HepG2 (cell line): Measurements from ENCODE around the gene APLP1. TPM values are rescaled to one million over a fixed set of nuclear protein-coding genes. Genes with fewer than 3 reads are reported as not detected.
A peak's percentile ranks its signal among the peaks of the same experiment; 100 is the strongest.

ENCODE experiments used
- ARID5B ChIP-seq: IDR thresholded peaks from 2 replicates; pipeline ENCODE4 v1.4.0; 2020; ENCODE audit warnings: mild to moderate bottlenecking, missing genetic modification reagents
- E2F5 ChIP-seq: sonication (generic); formaldehyde crosslinking; conservative IDR thresholded peaks from 2 replicates; pipeline ENCODE4 v1.4.0; 2020; ENCODE audit warnings: missing genetic modification reagents
- HNF1B ChIP-seq: sonication (generic); formaldehyde crosslinking; IDR thresholded peaks from 2 replicates; pipeline ENCODE4 v1.5.1; 2020; ENCODE audit warnings: mild to moderate bottlenecking, moderate library complexity, missing genetic modification reagents
- IKZF4 ChIP-seq: sonication (generic); formaldehyde crosslinking; IDR thresholded peaks from 2 replicates; pipeline ENCODE4 v1.5.1; 2020; ENCODE audit warnings: borderline replicate concordance, mild to moderate bottlenecking, low read depth, missing genetic modification reagents; ENCODE audit errors: not compliant biosample characterization
- MATR3 ChIP-seq: sonication (generic); formaldehyde crosslinking; IDR thresholded peaks from 2 replicates; pipeline ENCODE4 v1.4.0; 2020; ENCODE audit warnings: missing genetic modification reagents
- MED8 ChIP-seq: sonication (generic); formaldehyde crosslinking; IDR thresholded peaks from 2 replicates; pipeline ENCODE4 v1.8.1; 2023; ENCODE audit warnings: mild to moderate bottlenecking, missing genetic modification reagents; ENCODE audit not compliant: insufficient replicate concordance
- MLXIP ChIP-seq: sonication (generic); formaldehyde crosslinking; IDR thresholded peaks from 2 replicates; pipeline ENCODE4 v1.9.0; 2021; ENCODE audit warnings: missing genetic modification reagents, borderline replicate concordance
- MXD3 ChIP-seq: IDR thresholded peaks from 2 replicates; pipeline ENCODE4 v1.6.1; 2016; ENCODE audit warnings: mild to moderate bottlenecking, missing biosample characterization, missing genetic modification reagents
- MYNN ChIP-seq: sonication (generic); formaldehyde crosslinking; IDR thresholded peaks from 2 replicates; pipeline ENCODE4 v1.4.0; 2020; ENCODE audit warnings: mild to moderate bottlenecking, low read depth, missing genetic modification reagents
- PHF21A ChIP-seq: sonication (generic); formaldehyde crosslinking; IDR thresholded peaks from 2 replicates; pipeline ENCODE4 v1.5.0; 2020; ENCODE audit warnings: mild to moderate bottlenecking, missing genetic modification reagents
- POLR2AphosphoS2 ChIP-seq: IDR thresholded peaks from 2 replicates; pipeline ENCODE4 v1.6.1; 2011; ENCODE audit warnings: low read depth, low read length, improper control_type of control experiment
- RBM39 ChIP-seq: fragments of 200-400 bp; formaldehyde crosslinking; IDR thresholded peaks from one replicate; pipeline ENCODE4 v1.6.1; 2018; ENCODE audit warnings: antibody characterized with exemption, mild to moderate bottlenecking, low read depth, low read length; ENCODE audit not compliant: poor library complexity, severe bottlenecking
- SRSF9 ChIP-seq: fragments of 200-400 bp; formaldehyde crosslinking; IDR thresholded peaks from 2 replicates; pipeline ENCODE4 v1.6.1; 2018; ENCODE audit warnings: borderline replicate concordance, mild to moderate bottlenecking, low read depth, low read length; ENCODE audit not compliant: insufficient read depth, poor library complexity, severe bottlenecking
- THAP8 ChIP-seq: sonication (generic); formaldehyde crosslinking; IDR thresholded peaks from 2 replicates; pipeline ENCODE4 v1.5.1; 2020; ENCODE audit warnings: missing genetic modification reagents, mild to moderate bottlenecking, borderline replicate concordance
- YY1 ChIP-seq: IDR thresholded peaks from 2 replicates; pipeline ENCODE4 v1.6.1; 2011; ENCODE audit warnings: low read length, low read depth, moderate library complexity, mild to moderate bottlenecking; ENCODE audit not compliant: insufficient read depth, insufficient replicate concordance
- ZNF343 ChIP-seq: sonication (generic); formaldehyde crosslinking; IDR thresholded peaks from 2 replicates; pipeline ENCODE4 v1.4.0; 2020; ENCODE audit warnings: mild to moderate bottlenecking, missing genetic modification reagents
- ZNF747 ChIP-seq: sonication (generic); formaldehyde crosslinking; IDR thresholded peaks from 2 replicates; pipeline ENCODE4 v1.8.1; 2023; ENCODE audit warnings: missing genetic modification reagents, mild to moderate bottlenecking, borderline replicate concordance
- polyA plus RNA-seq, 8 experiments: library from polyadenylated mRNA; depleted of rRNA in 3 of 8; stranded (reverse) in 7 of 8; unstranded in 1 of 8; fragments of >200 nt; fragmentation: Illumina TruSeq in 4 of 8; extraction: Trizol in 4 of 8; gene quantifications; 2 replicates each; pipeline versions ENCODE4 v1.2.1 to v1.2.3, GENCODE V29; 2011 to 2016; ENCODE audit warnings: low read depth in 4 of 8, missing spikeins in 1 of 8, mixed read lengths in 1 of 8; ENCODE audit not compliant: insufficient read depth in 1 of 8
- total RNA-seq, 5 experiments: library from RNA; depleted of rRNA; stranded (reverse); fragments of >200 nt; fragmentation: Illumina TruSeq; extraction: Trizol; gene quantifications; 2 replicates each; pipeline ENCODE4 v1.2.3, GENCODE V29; 2016; ENCODE audit warnings: low read depth in 1 of 5

Gene APLP1
- total and polyA plus RNA-seq, 2 of the 13 experiments (the other 11 are each of a cell fraction or from before 2014, with no cell fraction given), result 2.0 to 2.9 TPM

- TF ChIP-seq HNF1B (CRISPR knock-in tag) (no peak), MED8 (CRISPR knock-in tag) (no peak), THAP8 (CRISPR knock-in tag) (no peak), E2F5 (CRISPR knock-in tag) (no peak), SRSF9 (no peak), MATR3 (CRISPR knock-in tag) (no peak), ZNF343 (no peak), ARID5B (CRISPR knock-in tag) (peak; percentile 31), MXD3 (CRISPR knock-in tag) (no peak), MYNN (no peak), IKZF4 (CRISPR knock-in tag) (no peak), POLR2AphosphoS2 (no peak), YY1 (no peak), MLXIP (no peak), RBM39 (no peak), ZNF747 (CRISPR knock-in tag) (no peak), PHF21A (CRISPR knock-in tag) (no peak)
These were observed 22.9 kb upstream of the APLP1 start (continued) for GRCh38 chr19:35845215-35846037.
